ENCODE data around the gene RTEL1.
"Not testable (repeated sequence)": the region's sequence is repeated elsewhere in the genome, so short reads cannot be mapped to it uniquely, and the experiment has no call there.

Gene RTEL1, protein sequence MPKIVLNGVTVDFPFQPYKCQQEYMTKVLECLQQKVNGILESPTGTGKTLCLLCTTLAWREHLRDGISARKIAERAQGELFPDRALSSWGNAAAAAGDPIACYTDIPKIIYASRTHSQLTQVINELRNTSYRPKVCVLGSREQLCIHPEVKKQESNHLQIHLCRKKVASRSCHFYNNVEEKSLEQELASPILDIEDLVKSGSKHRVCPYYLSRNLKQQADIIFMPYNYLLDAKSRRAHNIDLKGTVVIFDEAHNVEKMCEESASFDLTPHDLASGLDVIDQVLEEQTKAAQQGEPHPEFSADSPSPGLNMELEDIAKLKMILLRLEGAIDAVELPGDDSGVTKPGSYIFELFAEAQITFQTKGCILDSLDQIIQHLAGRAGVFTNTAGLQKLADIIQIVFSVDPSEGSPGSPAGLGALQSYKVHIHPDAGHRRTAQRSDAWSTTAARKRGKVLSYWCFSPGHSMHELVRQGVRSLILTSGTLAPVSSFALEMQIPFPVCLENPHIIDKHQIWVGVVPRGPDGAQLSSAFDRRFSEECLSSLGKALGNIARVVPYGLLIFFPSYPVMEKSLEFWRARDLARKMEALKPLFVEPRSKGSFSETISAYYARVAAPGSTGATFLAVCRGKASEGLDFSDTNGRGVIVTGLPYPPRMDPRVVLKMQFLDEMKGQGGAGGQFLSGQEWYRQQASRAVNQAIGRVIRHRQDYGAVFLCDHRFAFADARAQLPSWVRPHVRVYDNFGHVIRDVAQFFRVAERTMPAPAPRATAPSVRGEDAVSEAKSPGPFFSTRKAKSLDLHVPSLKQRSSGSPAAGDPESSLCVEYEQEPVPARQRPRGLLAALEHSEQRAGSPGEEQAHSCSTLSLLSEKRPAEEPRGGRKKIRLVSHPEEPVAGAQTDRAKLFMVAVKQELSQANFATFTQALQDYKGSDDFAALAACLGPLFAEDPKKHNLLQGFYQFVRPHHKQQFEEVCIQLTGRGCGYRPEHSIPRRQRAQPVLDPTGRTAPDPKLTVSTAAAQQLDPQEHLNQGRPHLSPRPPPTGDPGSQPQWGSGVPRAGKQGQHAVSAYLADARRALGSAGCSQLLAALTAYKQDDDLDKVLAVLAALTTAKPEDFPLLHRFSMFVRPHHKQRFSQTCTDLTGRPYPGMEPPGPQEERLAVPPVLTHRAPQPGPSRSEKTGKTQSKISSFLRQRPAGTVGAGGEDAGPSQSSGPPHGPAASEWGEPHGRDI (N-terminal part only)
- long read RNA-seq, donor 1: 0 reads
- long read RNA-seq, donor 2: 0 reads
- long read RNA-seq, donor 3: 0 reads
- long read RNA-seq, donor 4: 0 reads
- long read RNA-seq, donor 5: 0 reads
- long read RNA-seq, donor 6: 0 reads
- long read RNA-seq, donor 7: 0 reads
- long read RNA-seq, donor 8: 0 reads

DNA sequence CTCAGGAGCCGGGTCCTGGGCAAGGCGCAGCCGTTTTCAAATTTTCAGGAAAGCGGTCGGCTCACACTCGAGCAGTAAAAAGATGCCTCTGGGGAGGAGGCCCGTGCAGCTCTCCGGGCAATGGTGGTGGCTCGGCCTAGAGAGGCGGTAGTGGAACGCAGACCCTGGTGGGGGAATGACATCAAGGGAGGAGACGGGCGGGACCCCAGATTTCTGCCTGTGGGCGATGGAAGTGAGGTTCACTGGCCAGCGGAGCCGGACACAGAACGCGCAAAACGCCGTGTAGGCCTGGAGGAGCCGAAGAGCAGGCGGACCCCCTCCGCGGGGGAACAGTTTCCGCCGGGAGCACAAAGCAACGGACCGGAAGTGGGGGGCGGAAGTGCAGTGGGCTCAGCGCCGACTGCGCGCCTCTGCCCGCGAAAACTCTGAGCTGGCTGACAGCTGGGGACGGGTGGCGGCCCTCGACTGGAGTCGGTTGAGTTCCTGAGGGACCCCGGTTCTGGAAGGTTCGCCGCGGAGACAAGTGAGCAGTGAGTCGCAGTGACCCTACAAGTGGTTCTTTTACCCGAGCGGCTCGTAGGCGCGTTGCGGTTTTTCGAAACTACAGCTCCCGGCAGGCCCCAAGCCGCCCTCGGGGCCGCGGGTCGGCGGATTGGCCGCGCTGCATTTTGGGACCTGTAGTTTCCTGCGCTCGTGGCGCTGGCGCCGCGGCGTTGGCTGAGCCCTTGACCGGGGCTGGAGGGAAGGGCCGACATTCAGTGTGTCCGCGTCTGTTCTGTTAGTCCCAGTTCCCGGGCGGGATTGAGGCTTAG lies at the start of gene RTEL1:
Gene RTEL1, plus strand, starts transcription at position 376 of the 812 bp plus-strand sequence. CDS start 1,091 bp downstream, outside the sequence.
- peak; percentile 99 for DNase-seq

- no peak for DNase-seq
These were observed 47.3 kb upstream of the RTEL1 start for GRCh38 chr20:63610581-63611435.

DNA sequence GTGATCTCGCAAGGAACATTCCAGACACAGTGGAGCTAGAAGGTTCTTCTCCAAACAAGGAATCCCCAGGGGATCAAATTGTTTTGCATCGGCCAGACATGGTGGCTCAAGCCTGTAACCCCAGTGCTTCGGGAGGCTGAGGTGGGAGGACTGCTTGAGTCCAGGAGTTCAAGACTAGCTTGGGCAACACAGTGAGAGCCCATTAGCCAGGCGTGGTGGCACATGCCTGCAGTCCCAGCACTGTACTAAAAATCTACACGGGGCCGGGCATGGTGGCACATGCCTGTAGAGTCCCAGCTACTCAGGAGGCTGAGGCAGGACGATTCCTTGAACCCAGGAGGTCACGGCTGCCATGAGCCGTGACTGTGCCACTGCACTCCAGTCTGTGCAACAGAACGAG lies 46.5 kb upstream of the RTEL1 start:
- DNase-seq: no peak

- DNase-seq: no peak
These were observed 45.7 kb upstream of the RTEL1 start for GRCh38 chr20:63612276-63612931.

GRCh38 chr20:63613863-63614594 lies 44.1 kb upstream of the RTEL1 start:
- not testable (repeated sequence) for DNase-seq

- DNase-seq: no peak
These were observed 40.8 kb upstream of the RTEL1 start for GRCh38 chr20:63617092-63617875.

- DNase-seq: no peak
These were observed 40.2 kb upstream of the RTEL1 start for GRCh38 chr20:63617876-63618265.

- no peak for DNase-seq
These were observed 39.7 kb upstream of the RTEL1 start for GRCh38 chr20:63618291-63618980.

GRCh38 chr20:63619086-63619485 lies 39.0 kb upstream of the RTEL1 start:
- no peak for DNase-seq

- DNase-seq: no peak
These were observed 38.6 kb upstream of the RTEL1 start for GRCh38 chr20:63619505-63619904.

GRCh38 chr20:63620991-63621390 lies 37.1 kb upstream of the RTEL1 start:
- DNase-seq: no peak

- no peak for DNase-seq
These were observed 36.0 kb upstream of the RTEL1 start for GRCh38 chr20:63622096-63622495.

DNA sequence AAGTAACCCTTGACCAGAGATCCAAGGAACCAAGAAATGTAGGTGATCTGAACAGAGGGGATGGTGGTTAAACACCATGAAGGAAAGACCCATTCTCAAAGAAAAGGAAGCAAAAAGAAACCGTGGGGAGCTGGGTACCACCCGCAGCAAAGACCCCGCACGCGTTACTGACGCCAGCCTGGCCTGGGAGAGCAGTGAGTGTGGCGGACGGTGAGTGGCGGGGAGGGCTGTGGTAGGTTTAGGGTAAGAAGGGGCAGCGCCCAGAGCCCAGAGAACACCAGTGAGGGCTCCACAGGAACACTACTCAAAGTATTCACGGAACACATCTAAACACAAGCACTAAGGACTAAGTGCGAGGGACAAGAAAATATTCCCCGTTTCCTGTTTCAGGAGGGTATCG lies 35.4 kb upstream of the RTEL1 start:
- DNase-seq: no peak

- no peak for DNase-seq
These were observed 33.6 kb upstream of the RTEL1 start for GRCh38 chr20:63624486-63624885.

DNA sequence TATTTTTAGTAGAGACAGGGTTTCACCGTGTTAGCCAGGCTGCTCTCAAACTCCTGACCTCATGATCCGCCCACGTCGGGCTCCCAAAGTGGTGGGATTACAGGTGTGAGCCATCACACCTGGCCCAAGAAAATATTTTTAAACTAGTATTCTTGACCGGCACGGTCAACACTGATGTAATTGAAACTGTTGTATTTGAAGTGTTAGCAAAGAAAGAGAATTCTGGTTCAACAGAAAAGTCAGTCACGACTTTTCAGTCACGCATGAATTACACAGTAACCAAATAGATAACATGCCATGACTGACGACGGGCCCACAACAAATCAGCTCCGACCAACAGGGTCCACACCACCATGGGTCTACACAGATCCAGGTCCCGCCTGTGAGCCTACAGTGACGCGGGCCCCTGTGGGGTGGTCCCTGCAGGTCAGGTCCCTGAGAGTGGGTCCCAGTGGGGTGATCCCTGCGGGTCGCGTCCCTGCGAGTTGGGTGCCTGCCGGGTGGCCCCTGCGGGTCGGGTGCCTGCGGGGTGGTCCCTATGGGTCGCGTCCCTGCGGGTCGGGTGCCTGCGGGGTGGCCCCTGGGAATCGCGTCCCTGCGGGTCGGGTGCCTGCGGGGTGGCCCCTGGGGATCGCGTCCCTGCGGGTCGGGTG lies 32.2 kb upstream of the RTEL1 start:
- peak; percentile 63 for DNase-seq

DNA sequence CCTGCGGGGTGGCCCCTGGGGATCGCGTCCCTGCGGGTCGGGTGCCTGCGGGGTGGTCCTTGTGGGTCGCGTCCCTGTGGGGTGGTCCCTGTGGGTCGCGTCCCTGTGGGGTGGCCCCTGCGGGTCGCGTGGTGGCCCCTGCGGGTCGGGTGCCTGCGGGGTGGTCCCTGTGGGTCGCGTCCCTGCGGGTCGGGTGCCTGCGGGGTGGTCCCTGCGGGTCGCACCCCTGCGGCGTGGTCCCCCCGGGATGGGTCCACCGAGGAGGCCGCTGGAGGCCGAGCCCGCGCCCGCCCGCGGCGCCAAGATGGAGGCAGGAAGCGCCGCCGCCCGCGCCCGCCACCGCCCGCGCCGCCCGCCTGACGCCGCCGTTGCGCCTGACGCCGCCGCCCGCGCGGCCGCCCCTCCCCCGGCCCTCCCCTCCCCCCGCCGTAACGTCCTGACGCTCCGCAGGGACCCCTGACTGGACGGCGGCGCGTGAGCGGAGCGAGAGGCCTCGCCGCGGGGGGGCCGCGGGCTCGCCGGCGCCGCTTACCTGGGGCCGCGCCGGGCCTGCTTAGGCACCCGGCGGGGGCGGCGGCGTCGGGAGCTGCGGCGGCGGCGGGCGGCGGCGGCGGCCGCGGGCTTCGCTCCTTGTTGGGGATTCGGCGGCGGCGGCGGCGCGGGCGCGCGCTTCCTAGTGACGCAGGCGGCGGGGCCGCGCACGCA lies 31.5 kb upstream of the RTEL1 start, which contains the start of gene GMEB2:
Gene GMEB2, minus strand, starts transcription at position 678 of the 705 bp plus-strand sequence. CDS start 7,704 bp downstream, outside the sequence.
- DNase-seq: peak; percentile 68

Data from right kidney (tissue), 9 donors.